C4-2B (cell line): ENCODE results near the gene UTS2.

ENCODE experiments used
- CTCF ChIP-seq: fragments of 450-650 bp; conservative IDR thresholded peaks from 2 replicates; pipeline ENCODE4 v1.5.1; 2017; ENCODE audit warnings: mild to moderate bottlenecking
- ZFX ChIP-seq: fragments of 450-650 bp; IDR thresholded peaks from 2 replicates; pipeline ENCODE4 v1.6.1; 2017

- TF ChIP-seq CTCF (no peak), ZFX (no peak)
Measured at GRCh38 chr1:7896994-7897393, 44.1 kb upstream of the UTS2 start.
